ENCODE data around the gene PABPC1L. TPM values are rescaled to one million over a fixed set of nuclear protein-coding genes. Genes with fewer than 3 reads are reported as not detected.
"Not testable (repeated sequence)": the region's sequence is repeated elsewhere in the genome, so short reads cannot be mapped to it uniquely, and the experiment has no call there.

Gene PABPC1L
- total RNA-seq, 1 experiment from 2014 or later: 102 TPM

- H3K4me3 ChIP-seq (ENCODE audit: low read depth in 2 of 2, low read length in 2 of 2): no peak overlapping the region
- no TSS peak for BruUV-seq (replicated peaks)
- POLR2A ChIA-PET: no interaction called here
- ATAC-seq (no peak), DNase-seq (ENCODE audit: low read depth, low spot score) (no peak)
- H3K36me3 ChIP-seq (ENCODE audit: control insufficient read depth, insufficient read depth, low read length): no peaks in the 10 kb centered on the region
- no peaks in the 10 kb centered on the region for H3K27me3 ChIP-seq (ENCODE audit: control insufficient read depth, insufficient read depth, low read length)
- no peaks in the 10 kb centered on the region for H3K9me3 ChIP-seq (ENCODE audit: control insufficient read depth, insufficient read depth, low read depth, low read length)
- TF ChIP-seq POLR2AphosphoS5 (IDR thresholded peaks at IDR 0.05; ENCODE audit: low read depth, low read length) (no peak), SIN3A (IDR thresholded peaks at IDR 0.05; ENCODE audit: borderline replicate concordance, insufficient read depth, low read depth, low read length) (no peak), CTCF (IDR thresholded peaks at IDR 0.05) (no peak), REST (IDR thresholded peaks at IDR 0.05; ENCODE audit: insufficient read depth in 1 of 2, low read depth in 2 of 2, low read length in 1 of 2) (no peak), TCF7L2 (IDR thresholded peaks at IDR 0.05; ENCODE audit: low read depth, low read length) (no peak)
- no peak overlapping the region for H3K27ac ChIP-seq (ENCODE audit: low read length)
- in situ Hi-C loops (cut with HindIII; ENCODE audit: low pct_unique_long_range_greater_than_20kb, low sequenced_read_pairs): no loop called here
- CTCF ChIA-PET: interaction anchor here (1.1 kb wide), 1 partner anchor 115 kb away, joined by 3 read pairs; no protein-coding TSS in a partner anchor
- H3K4me1 ChIP-seq (ENCODE audit: control insufficient read depth, insufficient read depth, low read length): peaks cover 5% of the 10 kb centered on the region; the same call in 1 of the 2 replicates
- intact Hi-C loops (cut with micrococcal nuclease; ENCODE audit: unreplicated experiment): loop anchor here (10.0 kb wide), 1 partner anchor 177 kb away; no protein-coding TSS in a partner anchor
These were observed 47.6 kb upstream of the PABPC1L start for GRCh38 chr20:44862286-44862685.

GRCh38 chr20:44863365-44864084 is 46.3 kb upstream of the PABPC1L start:
- H3K27ac ChIP-seq (ENCODE audit: low read length); H3K27me3 ChIP-seq (ENCODE audit: control insufficient read depth, insufficient read depth, low read length); DNase-seq (ENCODE audit: low read depth, low spot score); H3K4me3 ChIP-seq (ENCODE audit: low read depth in 2 of 2, low read length in 2 of 2); BruUV-seq (replicated peaks); H3K36me3 ChIP-seq (ENCODE audit: control insufficient read depth, insufficient read depth, low read length); ATAC-seq; H3K4me1 ChIP-seq (ENCODE audit: control insufficient read depth, insufficient read depth, low read length); in situ Hi-C loops (cut with HindIII; ENCODE audit: low pct_unique_long_range_greater_than_20kb, low sequenced_read_pairs); H3K9me3 ChIP-seq (ENCODE audit: control insufficient read depth, insufficient read depth, low read depth, low read length); CTCF ChIA-PET: not testable (repeated sequence)
- intact Hi-C loops (cut with micrococcal nuclease; ENCODE audit: unreplicated experiment): loop anchor here (10.0 kb wide), 1 partner anchor 179 kb away; no protein-coding TSS in a partner anchor
- POLR2A ChIA-PET: interaction anchor here (0.6 kb wide), 1 partner anchor 130 kb away, joined by 3 read pairs; no protein-coding TSS in a partner anchor

- intact Hi-C loops (cut with micrococcal nuclease; ENCODE audit: unreplicated experiment): loop anchor here (10.0 kb wide), 1 partner anchor 180 kb away; no protein-coding TSS in a partner anchor
- H3K9me3 ChIP-seq (ENCODE audit: control insufficient read depth, insufficient read depth, low read depth, low read length); CTCF ChIA-PET; H3K4me1 ChIP-seq (ENCODE audit: control insufficient read depth, insufficient read depth, low read length); BruUV-seq (replicated peaks); POLR2A ChIA-PET; H3K27me3 ChIP-seq (ENCODE audit: control insufficient read depth, insufficient read depth, low read length); H3K36me3 ChIP-seq (ENCODE audit: control insufficient read depth, insufficient read depth, low read length); H3K4me3 ChIP-seq (ENCODE audit: low read depth in 2 of 2, low read length in 2 of 2); H3K27ac ChIP-seq (ENCODE audit: low read length); DNase-seq (ENCODE audit: low read depth, low spot score); ATAC-seq; in situ Hi-C loops (cut with HindIII; ENCODE audit: low pct_unique_long_range_greater_than_20kb, low sequenced_read_pairs): not testable (repeated sequence)
These were observed 45.4 kb upstream of the PABPC1L start for GRCh38 chr20:44864493-44864892.

Data from Panc1 (cell line).